Measurements from ENCODE around the gene RUBCN. TPM values are rescaled to one million over a fixed set of nuclear protein-coding genes. Genes with fewer than 3 reads are reported as not detected.

Gene RUBCN
- total and polyA plus RNA-seq, 9 of the 15 experiments (the other 6 are each of a cell fraction or from before 2014, with no cell fraction given) = 8.4 to 24.0 (median 11.9) TPM

DNA sequence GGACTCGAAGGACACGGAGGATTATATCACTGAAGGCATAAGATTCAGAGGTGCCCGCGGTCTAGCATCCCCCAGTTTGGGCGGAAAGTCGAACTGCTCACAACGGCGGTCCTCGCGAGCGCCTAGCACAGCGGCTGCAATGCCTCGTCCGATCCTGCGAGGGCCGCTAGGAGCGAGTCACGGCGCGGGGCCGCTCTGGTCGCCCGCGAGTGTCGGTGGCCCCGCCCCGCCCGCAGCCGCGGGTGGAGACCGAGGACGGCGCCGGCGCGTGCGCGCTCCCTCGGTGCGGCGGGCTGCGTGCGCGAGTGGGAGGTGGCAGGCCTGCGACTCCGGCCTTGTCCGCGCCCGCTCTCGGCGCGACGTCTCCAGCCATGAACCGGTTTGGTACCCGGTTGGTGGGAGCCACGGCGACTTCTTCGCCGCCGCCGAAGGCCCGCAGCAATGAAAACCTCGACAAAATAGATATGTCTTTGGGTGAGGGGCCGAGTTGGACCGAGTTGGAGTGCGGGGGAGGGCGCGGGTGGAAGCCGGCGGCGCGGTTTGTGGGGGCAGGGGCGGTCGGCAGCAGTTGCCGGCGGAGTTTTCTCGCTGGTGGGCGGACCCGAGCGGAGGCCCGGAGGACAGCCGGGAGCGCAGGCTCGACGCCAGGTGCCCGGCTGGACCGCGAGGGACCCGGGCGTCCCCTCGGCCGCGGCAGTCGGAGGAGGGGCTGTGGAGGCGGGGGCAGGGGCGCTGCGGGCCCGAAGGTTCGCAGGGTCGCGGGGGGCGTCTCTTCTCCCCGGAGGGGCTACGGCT is 13.1 kb upstream of the RUBCN start, which contains the start of gene FYTTD1 (continued):
- peak; percentile 43 for TF ChIP-seq SIN3B (IDR thresholded peaks at IDR 0.05; ENCODE audit: low read depth)
- TF ChIP-seq RNF2 (IDR thresholded peaks at IDR 0.05) = peak; percentile 60
- no peak for TF ChIP-seq NCOA4 (IDR thresholded peaks at IDR 0.05; ENCODE audit: partially characterized antibody)
- TF ChIP-seq GATA2 (CRISPR knock-in tag; IDR thresholded peaks at IDR 0.05) = no peak
- no peak for TF ChIP-seq TEAD2 (tag; IDR thresholded peaks at IDR 0.05)
- TF ChIP-seq, protein P1, sequence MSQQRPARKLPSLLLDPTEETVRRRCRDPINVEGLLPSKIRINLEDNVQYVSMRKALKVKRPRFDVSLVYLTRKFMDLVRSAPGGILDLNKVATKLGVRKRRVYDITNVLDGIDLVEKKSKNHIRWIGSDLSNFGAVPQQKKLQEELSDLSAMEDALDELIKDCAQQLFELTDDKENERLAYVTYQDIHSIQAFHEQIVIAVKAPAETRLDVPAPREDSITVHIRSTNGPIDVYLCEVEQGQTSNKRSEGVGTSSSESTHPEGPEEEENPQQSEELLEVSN (IDR thresholded peaks at IDR 0.05; ENCODE audit: borderline replicate concordance in 1 of 2, extremely low read depth in 1 of 2, insufficient read depth in 1 of 2, insufficient read length in 1 of 2, low read depth in 1 of 2, low read length in 1 of 2, poor library complexity in 1 of 2, severe bottlenecking in 1 of 2) = peak; percentile 93 to 94
- 0 out of 2 replicates have a peak, but pooled peaks have one; percentile 13 for TF ChIP-seq JUND (IDR thresholded peaks at IDR 0.05; ENCODE audit: borderline replicate concordance, low read depth, low read length)
- no peak for TF ChIP-seq JUND (tag; IDR thresholded peaks at IDR 0.05; ENCODE audit: borderline replicate concordance, low read depth, low read length)
- TF ChIP-seq ZNF133 (CRISPR knock-in tag; IDR thresholded peaks at IDR 0.05) = no peak
- TF ChIP-seq, protein P2, sequence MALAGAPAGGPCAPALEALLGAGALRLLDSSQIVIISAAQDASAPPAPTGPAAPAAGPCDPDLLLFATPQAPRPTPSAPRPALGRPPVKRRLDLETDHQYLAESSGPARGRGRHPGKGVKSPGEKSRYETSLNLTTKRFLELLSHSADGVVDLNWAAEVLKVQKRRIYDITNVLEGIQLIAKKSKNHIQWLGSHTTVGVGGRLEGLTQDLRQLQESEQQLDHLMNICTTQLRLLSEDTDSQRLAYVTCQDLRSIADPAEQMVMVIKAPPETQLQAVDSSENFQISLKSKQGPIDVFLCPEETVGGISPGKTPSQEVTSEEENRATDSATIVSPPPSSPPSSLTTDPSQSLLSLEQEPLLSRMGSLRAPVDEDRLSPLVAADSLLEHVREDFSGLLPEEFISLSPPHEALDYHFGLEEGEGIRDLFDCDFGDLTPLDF (CRISPR knock-in tag; IDR thresholded peaks at IDR 0.05) = peak; percentile 50; the same call in 1 of the 2 replicates
- no peak for TF ChIP-seq RBM34 (IDR thresholded peaks at IDR 0.05; ENCODE audit: borderline replicate concordance, insufficient read depth, low read length)
- TF ChIP-seq, protein P3, sequence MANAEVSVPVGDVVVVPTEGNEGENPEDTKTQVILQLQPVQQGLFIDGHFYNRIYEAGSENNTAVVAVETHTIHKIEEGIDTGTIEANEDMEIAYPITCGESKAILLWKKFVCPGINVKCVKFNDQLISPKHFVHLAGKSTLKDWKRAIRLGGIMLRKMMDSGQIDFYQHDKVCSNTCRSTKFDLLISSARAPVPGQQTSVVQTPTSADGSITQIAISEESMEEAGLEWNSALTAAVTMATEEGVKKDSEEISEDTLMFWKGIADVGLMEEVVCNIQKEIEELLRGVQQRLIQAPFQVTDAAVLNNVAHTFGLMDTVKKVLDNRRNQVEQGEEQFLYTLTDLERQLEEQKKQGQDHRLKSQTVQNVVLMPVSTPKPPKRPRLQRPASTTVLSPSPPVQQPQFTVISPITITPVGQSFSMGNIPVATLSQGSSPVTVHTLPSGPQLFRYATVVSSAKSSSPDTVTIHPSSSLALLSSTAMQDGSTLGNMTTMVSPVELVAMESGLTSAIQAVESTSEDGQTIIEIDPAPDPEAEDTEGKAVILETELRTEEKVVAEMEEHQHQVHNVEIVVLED (CRISPR knock-in tag; IDR thresholded peaks at IDR 0.05) = peak; percentile 97
- 0 out of 2 replicates have a peak, but pooled peaks have one; percentile 13 for TF ChIP-seq DPF2 (IDR thresholded peaks at IDR 0.05)
- TF ChIP-seq, protein P4, sequence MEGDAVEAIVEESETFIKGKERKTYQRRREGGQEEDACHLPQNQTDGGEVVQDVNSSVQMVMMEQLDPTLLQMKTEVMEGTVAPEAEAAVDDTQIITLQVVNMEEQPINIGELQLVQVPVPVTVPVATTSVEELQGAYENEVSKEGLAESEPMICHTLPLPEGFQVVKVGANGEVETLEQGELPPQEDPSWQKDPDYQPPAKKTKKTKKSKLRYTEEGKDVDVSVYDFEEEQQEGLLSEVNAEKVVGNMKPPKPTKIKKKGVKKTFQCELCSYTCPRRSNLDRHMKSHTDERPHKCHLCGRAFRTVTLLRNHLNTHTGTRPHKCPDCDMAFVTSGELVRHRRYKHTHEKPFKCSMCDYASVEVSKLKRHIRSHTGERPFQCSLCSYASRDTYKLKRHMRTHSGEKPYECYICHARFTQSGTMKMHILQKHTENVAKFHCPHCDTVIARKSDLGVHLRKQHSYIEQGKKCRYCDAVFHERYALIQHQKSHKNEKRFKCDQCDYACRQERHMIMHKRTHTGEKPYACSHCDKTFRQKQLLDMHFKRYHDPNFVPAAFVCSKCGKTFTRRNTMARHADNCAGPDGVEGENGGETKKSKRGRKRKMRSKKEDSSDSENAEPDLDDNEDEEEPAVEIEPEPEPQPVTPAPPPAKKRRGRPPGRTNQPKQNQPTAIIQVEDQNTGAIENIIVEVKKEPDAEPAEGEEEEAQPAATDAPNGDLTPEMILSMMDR (IDR thresholded peaks at IDR 0.05 in 2 of 3, conservative IDR thresholded peaks at IDR 0.05 in 1 of 3; ENCODE audit: insufficient read depth in 2 of 3, low read depth in 1 of 3, low read length in 3 of 3) = peak; percentile 59 to 69 (median 60)
- TF ChIP-seq THRAP3 (IDR thresholded peaks at IDR 0.05; ENCODE audit: borderline replicate concordance) = no peak
- no peak for TF ChIP-seq ZNF699 (CRISPR knock-in tag; IDR thresholded peaks at IDR 0.05; ENCODE audit: insufficient replicate concordance)
- TF ChIP-seq PCBP1 (IDR thresholded peaks at IDR 0.05; ENCODE audit: low read depth, low read length, poor library complexity, severe bottlenecking) = peak; percentile 92
- TF ChIP-seq FOXA1 (IDR thresholded peaks at IDR 0.05; ENCODE audit: borderline replicate concordance) = no peak
- TF ChIP-seq, protein P5, sequence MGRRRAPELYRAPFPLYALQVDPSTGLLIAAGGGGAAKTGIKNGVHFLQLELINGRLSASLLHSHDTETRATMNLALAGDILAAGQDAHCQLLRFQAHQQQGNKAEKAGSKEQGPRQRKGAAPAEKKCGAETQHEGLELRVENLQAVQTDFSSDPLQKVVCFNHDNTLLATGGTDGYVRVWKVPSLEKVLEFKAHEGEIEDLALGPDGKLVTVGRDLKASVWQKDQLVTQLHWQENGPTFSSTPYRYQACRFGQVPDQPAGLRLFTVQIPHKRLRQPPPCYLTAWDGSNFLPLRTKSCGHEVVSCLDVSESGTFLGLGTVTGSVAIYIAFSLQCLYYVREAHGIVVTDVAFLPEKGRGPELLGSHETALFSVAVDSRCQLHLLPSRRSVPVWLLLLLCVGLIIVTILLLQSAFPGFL (CRISPR knock-in tag; IDR thresholded peaks at IDR 0.05) = no peak
- no peak for TF ChIP-seq RFX5 (IDR thresholded peaks at IDR 0.05; ENCODE audit: low read depth, low read length)
